ENCODE measurements around the gene CHAMP1. TPM values are rescaled to one million over a fixed set of nuclear protein-coding genes. Genes with fewer than 3 reads are reported as not detected.

CHAMP1 gene
- total RNA-seq, 3 donors from 2014 or later (not counting 1 experiment from before 2014, with no cell fraction given): 6.1 to 11.3 (median 7.9) TPM

DNA sequence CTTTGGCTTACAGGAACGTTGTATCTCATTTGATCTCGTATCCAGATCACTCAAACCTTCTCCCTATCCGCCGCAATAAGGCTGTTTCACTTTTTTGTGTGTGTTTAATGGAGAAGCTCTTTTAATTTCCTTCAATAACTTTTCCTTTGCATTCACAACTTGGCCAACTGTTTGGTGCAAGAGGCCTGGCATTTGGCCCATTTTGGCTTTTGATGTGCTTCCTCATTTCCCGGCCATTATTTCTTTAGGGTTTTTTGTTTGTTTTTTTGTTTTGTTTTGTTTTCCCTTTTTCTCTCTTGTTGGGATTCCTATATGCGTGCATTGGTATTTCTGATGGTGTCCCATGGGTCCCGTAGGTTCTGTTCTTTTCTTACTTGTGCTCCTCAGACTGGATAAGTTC is 39.0 kb upstream of the CHAMP1 start:
- peaks cover 5% of the 10 kb centered on the region for H3K4me1 ChIP-seq (ENCODE audit: control insufficient read depth, insufficient read depth, low read length)
- TF ChIP-seq, protein P1, sequence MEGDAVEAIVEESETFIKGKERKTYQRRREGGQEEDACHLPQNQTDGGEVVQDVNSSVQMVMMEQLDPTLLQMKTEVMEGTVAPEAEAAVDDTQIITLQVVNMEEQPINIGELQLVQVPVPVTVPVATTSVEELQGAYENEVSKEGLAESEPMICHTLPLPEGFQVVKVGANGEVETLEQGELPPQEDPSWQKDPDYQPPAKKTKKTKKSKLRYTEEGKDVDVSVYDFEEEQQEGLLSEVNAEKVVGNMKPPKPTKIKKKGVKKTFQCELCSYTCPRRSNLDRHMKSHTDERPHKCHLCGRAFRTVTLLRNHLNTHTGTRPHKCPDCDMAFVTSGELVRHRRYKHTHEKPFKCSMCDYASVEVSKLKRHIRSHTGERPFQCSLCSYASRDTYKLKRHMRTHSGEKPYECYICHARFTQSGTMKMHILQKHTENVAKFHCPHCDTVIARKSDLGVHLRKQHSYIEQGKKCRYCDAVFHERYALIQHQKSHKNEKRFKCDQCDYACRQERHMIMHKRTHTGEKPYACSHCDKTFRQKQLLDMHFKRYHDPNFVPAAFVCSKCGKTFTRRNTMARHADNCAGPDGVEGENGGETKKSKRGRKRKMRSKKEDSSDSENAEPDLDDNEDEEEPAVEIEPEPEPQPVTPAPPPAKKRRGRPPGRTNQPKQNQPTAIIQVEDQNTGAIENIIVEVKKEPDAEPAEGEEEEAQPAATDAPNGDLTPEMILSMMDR (IDR thresholded peaks at IDR 0.05): no peak
- no peaks in the 10 kb centered on the region for H3K9me3 ChIP-seq (ENCODE audit: control insufficient read depth, insufficient read depth, low read length)
- H3K36me3 ChIP-seq (ENCODE audit: control insufficient read depth, insufficient read depth, low read length): peaks cover 29% of the 10 kb centered on the region
- no peaks in the 10 kb centered on the region for H3K27me3 Mint-ChIP-seq (ENCODE audit: low read depth in 2 of 2)
- ATAC-seq (no peak), DNase-seq (no peak)
- H3K9me3 Mint-ChIP-seq: no peaks in the 10 kb centered on the region
- H3K27ac Mint-ChIP-seq: no peak overlapping the region
- intact Hi-C loops (cut with micrococcal nuclease): no loop called here
- no peak overlapping the region for H3K27ac ChIP-seq (ENCODE audit: low read length)
- H3K4me3 Mint-ChIP-seq: no peak overlapping the region
- H3K4me3 ChIP-seq (ENCODE audit: low read length): no peak overlapping the region
- H3K4me1 Mint-ChIP-seq: peaks cover 33 to 44% of the 10 kb centered on the region in 2 donors
- no peaks in the 10 kb centered on the region for H3K27me3 ChIP-seq (ENCODE audit: control insufficient read depth, insufficient read depth, low read length)
- peaks cover 11% of the 10 kb centered on the region for H3K36me3 Mint-ChIP-seq
- WGBS (ENCODE audit: insufficient coverage): 83% methylated on average over 3 of the region's 7 CpGs

DNA sequence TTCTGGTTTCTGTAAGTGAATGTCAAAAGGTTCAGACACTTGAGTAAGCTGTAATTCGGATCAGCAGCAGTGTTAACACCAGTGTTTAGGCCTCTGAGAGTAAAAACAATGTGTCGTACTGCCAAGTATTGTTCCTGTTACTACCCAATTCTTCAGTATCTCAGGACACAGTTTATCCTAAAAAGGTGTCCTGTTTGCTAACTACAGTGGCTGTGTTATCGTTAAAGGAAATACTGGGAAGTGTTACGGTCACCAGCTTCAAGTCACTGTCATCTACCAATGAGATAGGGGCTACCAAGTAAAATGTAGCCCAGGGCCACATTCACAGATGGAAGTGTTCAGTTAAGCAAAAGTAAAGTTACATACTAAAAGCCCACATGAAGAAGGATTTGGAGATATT is 35.2 kb upstream of the CHAMP1 start:
- DNase-seq (peak in 1 of 2 donors; percentile 8), ATAC-seq (no peak)
- Mint-ChIP-seq H3K27me3 (ENCODE audit: low read depth in 2 of 2) (no peaks in the 10 kb centered on the region), H3K4me3 (peak overlapping the region; percentile 25), H3K9me3 (no peaks in the 10 kb centered on the region), H3K27ac (peak overlapping the region in 1 of 2 donors; percentile 95), H3K36me3 (no peaks in the 10 kb centered on the region), H3K4me1 (peaks cover 42 to 48% of the 10 kb centered on the region in 2 donors)
- TF ChIP-seq, protein P1 (IDR thresholded peaks at IDR 0.05): no peak
- Histone ChIP-seq H3K36me3 (ENCODE audit: control insufficient read depth, insufficient read depth, low read length) (peaks cover 15% of the 10 kb centered on the region), H3K4me3 (ENCODE audit: low read length) (no peak overlapping the region), H3K27me3 (ENCODE audit: control insufficient read depth, insufficient read depth, low read length) (no peaks in the 10 kb centered on the region), H3K4me1 (ENCODE audit: control insufficient read depth, insufficient read depth, low read length) (peaks cover 22% of the 10 kb centered on the region), H3K9me3 (ENCODE audit: control insufficient read depth, insufficient read depth, low read length) (no peaks in the 10 kb centered on the region), H3K27ac (ENCODE audit: low read length) (no peak overlapping the region)
- 91% methylated on average over 4 of the region's 4 CpGs for WGBS (ENCODE audit: insufficient coverage)
- intact Hi-C loops (cut with micrococcal nuclease): no loop called here

DNA sequence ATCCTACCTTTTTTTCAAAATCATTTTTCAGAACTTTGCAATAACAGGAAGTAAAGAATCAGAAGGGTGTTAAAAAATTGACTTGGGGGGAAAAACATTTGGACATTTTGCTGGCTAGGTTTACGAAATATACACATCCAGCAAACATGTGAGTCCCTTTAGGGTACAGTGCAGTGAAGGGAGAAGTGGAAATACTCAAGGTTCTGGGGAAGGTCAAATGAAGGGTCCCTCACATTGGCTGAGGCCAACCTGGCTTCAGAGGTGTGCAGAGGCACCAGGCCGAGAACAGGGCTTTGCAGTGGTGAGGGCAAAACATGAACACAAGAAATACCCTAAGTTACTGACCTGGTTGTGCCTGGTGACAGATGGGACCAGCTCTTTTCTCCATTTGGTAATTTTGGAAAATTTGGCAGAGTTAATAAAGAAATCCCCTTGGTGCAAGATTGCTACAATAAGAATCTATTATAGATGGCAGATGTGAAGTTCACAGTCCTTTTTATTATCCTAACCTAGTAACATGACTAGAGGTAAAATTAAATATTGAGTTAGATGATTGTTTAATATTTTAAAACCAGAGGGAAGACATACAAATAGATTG is 34.4 kb upstream of the CHAMP1 start:
- WGBS (ENCODE audit: insufficient coverage): 75% methylated on average over 2 of the region's 2 CpGs
- Mint-ChIP-seq H3K27me3 (ENCODE audit: low read depth in 2 of 2) (no peaks in the 10 kb centered on the region), H3K27ac (peak overlapping the region; percentile 89 to 95), H3K36me3 (no peaks in the 10 kb centered on the region), H3K4me1 (peaks cover 40 to 46% of the 10 kb centered on the region in 2 donors), H3K9me3 (no peaks in the 10 kb centered on the region), H3K4me3 (peak overlapping the region; percentile 89)
- H3K9me3 ChIP-seq (ENCODE audit: control insufficient read depth, insufficient read depth, low read length): no peaks in the 10 kb centered on the region
- no peak for ATAC-seq
- peak overlapping the region; percentile 91 for H3K27ac ChIP-seq (ENCODE audit: low read length)
- intact Hi-C loops (cut with micrococcal nuclease): loop anchor here (1.0 kb wide), 2 partner anchors 12 to 17 kb away; no protein-coding TSS in a partner anchor
- H3K4me3 ChIP-seq (ENCODE audit: low read length): no peak overlapping the region
- TF ChIP-seq, protein P1 (IDR thresholded peaks at IDR 0.05): no peak
- no peaks in the 10 kb centered on the region for H3K27me3 ChIP-seq (ENCODE audit: control insufficient read depth, insufficient read depth, low read length)
- DNase-seq: peak in 1 of 2 donors; percentile 23
- peaks cover 22% of the 10 kb centered on the region for H3K4me1 ChIP-seq (ENCODE audit: control insufficient read depth, insufficient read depth, low read length)
- H3K36me3 ChIP-seq (ENCODE audit: control insufficient read depth, insufficient read depth, low read length): peaks cover 15% of the 10 kb centered on the region

All from natural killer cell (primary cell).